T-cell (primary cell): ENCODE results near the gene DLGAP1. TPM values are rescaled to one million over a fixed set of nuclear protein-coding genes. Genes with fewer than 3 reads are reported as not detected.

ENCODE experiments used
- ATAC-seq, 4 experiments: fragments of 200-7000 bp in 3 of 4; fragments of 150-1000 bp in 1 of 4; cut with Tn5 transposase; replicated peaks in 1 of 4; 1 replicate in 3 of 4; 2 replicates in 1 of 4; pipeline ENCODE4 v1.10.0; 2021; ENCODE audit warnings: moderate library complexity in 3 of 4, mild to moderate bottlenecking in 2 of 4, moderate number of reproducible peaks in 1 of 4
- CTCF ChIA-PET, 2 donors: fragments of 300-600 bp; sonication (Branson Sonifier 250); formaldehyde crosslinking; loops; one replicate each; lab custom pipeline; 2022; ENCODE audit warnings: antibody characterized with exemption in 2 of 2; lab: Charles Lee
- POLR2A ChIA-PET, 2 donors: fragments of 300-600 bp; sonication (Branson Sonifier 250); formaldehyde crosslinking; loops; one replicate each; lab custom pipeline; 2022; ENCODE audit warnings: antibody characterized with exemption in 2 of 2; lab: Charles Lee
- DNase-seq, 35 experiments: peaks; one replicate each; pipeline versions ENCODE4 v3.0.0 to v3.0.0-alpha.2; 2013 to 2023
- H3K27ac ChIP-seq: one replicate; pipeline ENCODE4 v1.5.1; 2013; ENCODE audit warnings: low read length
- H3K27me3 ChIP-seq, 2 experiments: replicated peaks in 1 of 2; 1 replicate in 1 of 2; 2 replicates in 1 of 2; pipeline versions ENCODE4 v1.6.1 to v1.7.0; 2013; ENCODE audit warnings: low read length in 1 of 2, mixed read lengths in 1 of 2; ENCODE audit not compliant: control insufficient read depth in 2 of 2, insufficient read depth in 2 of 2; ENCODE audit errors: extremely low read depth in 1 of 2
- H3K36me3 ChIP-seq, 2 donors: 1 replicate in 1 of 2; 2 replicates in 1 of 2; pipeline versions ENCODE4 v1.6.1 to v1.7.0; 2013; ENCODE audit warnings: low read length in 1 of 2; ENCODE audit not compliant: control insufficient read depth in 2 of 2, insufficient read depth in 1 of 2; ENCODE audit errors: extremely low read depth in 1 of 2
- H3K4me1 ChIP-seq, 2 experiments: 1 replicate in 1 of 2; 2 replicates in 1 of 2; pipeline versions ENCODE4 v1.6.1 to v1.7.0; 2013; ENCODE audit warnings: low read length in 2 of 2, mixed read lengths in 1 of 2; ENCODE audit not compliant: insufficient read depth in 2 of 2, control insufficient read depth in 1 of 2; ENCODE audit errors: extremely low read depth in 1 of 2
- H3K4me3 ChIP-seq, 2 donors: 1 replicate in 1 of 2; 2 replicates in 1 of 2; pipeline versions ENCODE4 v1.5.1 to v1.7.0; 2013; ENCODE audit warnings: mild to moderate bottlenecking in 2 of 2, low read length in 1 of 2, moderate library complexity in 1 of 2; ENCODE audit not compliant: control insufficient read depth in 1 of 2; ENCODE audit errors: extremely low read depth in 1 of 2
- H3K9me3 ChIP-seq: 2 replicates; pipeline ENCODE4 v1.7.0; 2013
- H3K27ac Mint-ChIP-seq, 2 donors: one replicate each; pipeline ENCODE4 v1.8.0; 2020 to 2021; ENCODE audit warnings: mild to moderate bottlenecking in 2 of 2, mixed read lengths in 2 of 2
- H3K27me3 Mint-ChIP-seq, 2 donors: one replicate each; pipeline ENCODE4 v1.8.0; 2021 to 2022; ENCODE audit warnings: mixed read lengths in 2 of 2
- H3K36me3 Mint-ChIP-seq: one replicate; pipeline ENCODE4 v1.8.0; 2021; ENCODE audit warnings: mixed read lengths
- H3K4me1 Mint-ChIP-seq, 3 donors: one replicate each; pipeline ENCODE4 v1.8.0; 2020 to 2022; ENCODE audit warnings: mixed read lengths in 3 of 3, mild to moderate bottlenecking in 1 of 3
- H3K4me3 Mint-ChIP-seq, 3 donors: one replicate each; pipeline ENCODE4 v1.8.0; 2020 to 2022; ENCODE audit warnings: mild to moderate bottlenecking in 3 of 3, mixed read lengths in 3 of 3, moderate library complexity in 3 of 3
- H3K9me3 Mint-ChIP-seq, 3 donors: one replicate each; pipeline ENCODE4 v1.8.0; 2020 to 2022; ENCODE audit warnings: mixed read lengths in 3 of 3
- WGBS: methylation state at CpG from one replicate; pipeline ENCODE4 v1.1.5; 2013; ENCODE audit warnings: missing lambda C conversion rate; ENCODE audit not compliant: insufficient coverage; 5-methylcytosine and 5-hydroxymethylcytosine counted together
- total RNA-seq, 35 experiments: library from RNA in 6 of 35; stranded (reverse) in 6 of 35; fragments of 120-200 nt in 1 of 35; gene quantifications; one replicate each; pipeline versions ENCODE4 v1.2.1 to v1.2.4 and lab custom pipeline; 2013 to 2026

The DLGAP1 gene
- total RNA-seq, 5 donors from 2014 or later (not counting 1 experiment from before 2014, with no cell fraction given) = 0.25 to 1.8 (median 0.26) TPM

GRCh38 chr18:4256766-4257417, 198.2 kb downstream of the DLGAP1 start:
- WGBS = 57% methylated on average over 5 of the region's 7 CpGs
- DNase-seq (no peak), ATAC-seq (no peak)
- POLR2A ChIA-PET = no interaction called here
- Mint-ChIP-seq H3K9me3 (peaks cover 0 to 4% (median 0%) of the 10 kb centered on the region in 3 donors), H3K36me3 (no peaks in the 10 kb centered on the region), H3K4me1 (no peaks in the 10 kb centered on the region), H3K27me3 (no peaks in the 10 kb centered on the region), H3K27ac (no peak overlapping the region), H3K4me3 (no peak overlapping the region)
- Histone ChIP-seq H3K4me3 (no peak overlapping the region), H3K27me3 (no peaks in the 10 kb centered on the region), H3K4me1 (no peaks in the 10 kb centered on the region), H3K36me3 (no peaks in the 10 kb centered on the region), H3K9me3 (no peaks in the 10 kb centered on the region), H3K27ac (no peak overlapping the region)
- CTCF ChIA-PET = no interaction called here

DNA sequence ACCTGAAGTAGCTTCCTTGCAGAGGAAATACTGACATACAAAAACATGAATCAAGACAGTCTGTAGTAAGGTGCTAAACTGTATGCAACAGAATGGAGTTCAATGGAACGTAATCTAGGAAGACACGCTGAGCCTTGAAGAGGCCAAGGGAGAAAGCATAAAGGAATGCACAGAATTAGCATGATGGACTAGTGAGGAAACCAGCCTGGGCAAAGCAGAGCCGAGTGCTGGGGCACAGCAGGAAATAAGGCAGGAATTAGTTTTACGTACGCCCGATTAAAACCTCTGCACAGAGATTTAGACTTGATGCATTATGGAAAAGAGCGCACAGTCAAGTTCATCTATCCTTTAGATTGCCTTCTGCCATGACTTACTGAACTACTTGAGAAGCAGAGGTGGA, 200.3 kb downstream of the DLGAP1 start:
- Mint-ChIP-seq H3K4me3 (no peak overlapping the region), H3K27ac (no peak overlapping the region), H3K9me3 (peaks cover 0 to 4% (median 0%) of the 10 kb centered on the region in 3 donors), H3K4me1 (no peaks in the 10 kb centered on the region), H3K36me3 (no peaks in the 10 kb centered on the region), H3K27me3 (no peaks in the 10 kb centered on the region)
- 42% methylated on average over 3 of the region's 7 CpGs for WGBS
- no peaks in the 10 kb centered on the region for H3K4me1 ChIP-seq
- no peak overlapping the region for H3K4me3 ChIP-seq
- no peaks in the 10 kb centered on the region for H3K27me3 ChIP-seq
- no peak for DNase-seq
- no peak overlapping the region for H3K27ac ChIP-seq
- ChIA-PET CTCF (no interaction called here), POLR2A (interaction anchor here in 1 of 2 donors (0.6 kb wide), 1 partner anchor 21 kb away, joined by 3 read pairs; no protein-coding TSS in a partner anchor)
- H3K9me3 ChIP-seq = no peaks in the 10 kb centered on the region
- no peak for ATAC-seq
- no peaks in the 10 kb centered on the region for H3K36me3 ChIP-seq

GRCh38 chr18:4252829-4253228, 202.3 kb downstream of the DLGAP1 start:
- Histone ChIP-seq H3K36me3 (no peaks in the 10 kb centered on the region), H3K27me3 (no peaks in the 10 kb centered on the region), H3K4me3 (no peak overlapping the region), H3K27ac (no peak overlapping the region), H3K9me3 (no peaks in the 10 kb centered on the region), H3K4me1 (no peaks in the 10 kb centered on the region)
- ATAC-seq = no peak
- no peak overlapping the region for H3K27ac Mint-ChIP-seq
- ChIA-PET CTCF (no interaction called here), POLR2A (no interaction called here)
- peaks cover 0 to 4% (median 0%) of the 10 kb centered on the region in 3 donors for H3K9me3 Mint-ChIP-seq
- no peaks in the 10 kb centered on the region for H3K36me3 Mint-ChIP-seq
- H3K4me1 Mint-ChIP-seq = no peaks in the 10 kb centered on the region
- WGBS = 100% methylated on average over 1 of the region's 4 CpGs
- no peaks in the 10 kb centered on the region for H3K27me3 Mint-ChIP-seq
- DNase-seq = no peak
- no peak overlapping the region for H3K4me3 Mint-ChIP-seq

- CTCF ChIA-PET = no interaction called here
- H3K27ac Mint-ChIP-seq = no peak overlapping the region
- ATAC-seq (no peak), DNase-seq (no peak)
- 88% methylated on average over 3 of the region's 3 CpGs for WGBS
- H3K27me3 ChIP-seq = no peaks in the 10 kb centered on the region
- H3K9me3 ChIP-seq = no peaks in the 10 kb centered on the region
- no peak overlapping the region for H3K27ac ChIP-seq
- no peaks in the 10 kb centered on the region for H3K36me3 ChIP-seq
- H3K27me3 Mint-ChIP-seq = no peaks in the 10 kb centered on the region
- H3K9me3 Mint-ChIP-seq = peaks cover 0 to 5% (median under 1%) of the 10 kb centered on the region in 3 donors
- H3K4me3 ChIP-seq = no peak overlapping the region
- no peak overlapping the region for H3K4me3 Mint-ChIP-seq
- POLR2A ChIA-PET = no interaction called here
- no peaks in the 10 kb centered on the region for H3K4me1 Mint-ChIP-seq
- H3K4me1 ChIP-seq = no peaks in the 10 kb centered on the region
- H3K36me3 Mint-ChIP-seq = no peaks in the 10 kb centered on the region
These were observed 203.2 kb downstream of the DLGAP1 start for GRCh38 chr18:4251873-4252272.

DNA sequence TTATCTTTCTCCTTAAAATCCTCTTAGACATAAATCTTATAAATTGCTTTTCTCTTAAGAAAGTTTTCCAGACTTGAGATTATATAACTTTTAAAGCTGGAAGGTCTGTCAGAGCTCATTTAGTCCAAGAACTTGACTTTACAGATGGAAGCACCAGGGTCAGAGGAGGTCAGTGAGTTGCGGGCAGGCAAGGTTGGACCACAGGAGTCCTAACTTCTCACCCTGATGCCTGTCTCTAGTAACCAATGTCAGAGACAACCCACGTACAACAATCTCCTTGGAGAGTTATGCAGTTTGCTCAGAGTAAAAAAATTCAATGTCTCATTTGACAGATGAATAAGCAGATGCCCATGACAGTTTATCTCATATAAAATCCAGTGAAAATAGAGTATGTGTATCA, 203.9 kb downstream of the DLGAP1 start:
- Mint-ChIP-seq H3K9me3 (peaks cover 0 to 9% (median 5%) of the 10 kb centered on the region in 3 donors), H3K27me3 (no peaks in the 10 kb centered on the region), H3K4me3 (no peak overlapping the region), H3K36me3 (no peaks in the 10 kb centered on the region), H3K27ac (no peak overlapping the region), H3K4me1 (no peaks in the 10 kb centered on the region)
- ChIA-PET POLR2A (no interaction called here), CTCF (no interaction called here)
- Histone ChIP-seq H3K27me3 (no peaks in the 10 kb centered on the region), H3K4me3 (no peak overlapping the region), H3K9me3 (no peaks in the 10 kb centered on the region), H3K4me1 (no peaks in the 10 kb centered on the region), H3K27ac (no peak overlapping the region), H3K36me3 (no peaks in the 10 kb centered on the region)
- DNase-seq = no peak
- no peak for ATAC-seq
- no CpG with 5 or more reads among the region's 2 CpGs for WGBS

DNA sequence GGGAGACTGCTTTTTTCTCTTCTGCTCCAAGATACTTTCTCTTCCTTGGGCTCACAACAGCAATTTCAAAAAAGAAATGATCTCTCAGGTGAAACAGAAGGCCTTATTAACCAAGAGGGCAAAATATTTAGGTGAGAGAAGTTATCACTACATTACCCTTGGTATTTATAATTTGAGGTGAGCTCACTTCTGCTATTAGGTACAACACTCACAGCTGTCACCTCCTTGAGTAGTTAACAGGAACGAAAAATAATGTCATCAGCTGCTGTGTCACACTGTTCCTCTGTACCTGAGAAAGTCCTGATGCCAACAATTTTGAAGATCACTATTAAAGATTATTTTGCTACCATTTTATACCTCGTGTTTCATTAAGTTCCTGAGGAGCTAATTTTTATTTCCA, 205.0 kb downstream of the DLGAP1 start:
- H3K4me1 Mint-ChIP-seq = no peaks in the 10 kb centered on the region
- ChIA-PET CTCF (no interaction called here), POLR2A (interaction anchor here in 1 of 2 donors (0.7 kb wide), 1 partner anchor 86 kb away, joined by 3 read pairs; no protein-coding TSS in a partner anchor)
- no CpG with 5 or more reads among the region's 2 CpGs for WGBS
- H3K4me3 ChIP-seq = no peak overlapping the region
- H3K4me1 ChIP-seq = no peaks in the 10 kb centered on the region
- ATAC-seq = no peak
- H3K9me3 Mint-ChIP-seq = peaks cover 0 to 9% (median 5%) of the 10 kb centered on the region in 3 donors
- no peaks in the 10 kb centered on the region for H3K27me3 ChIP-seq
- H3K4me3 Mint-ChIP-seq = no peak overlapping the region
- H3K36me3 ChIP-seq = no peaks in the 10 kb centered on the region
- no peak overlapping the region for H3K27ac ChIP-seq
- no peak for DNase-seq
- H3K27ac Mint-ChIP-seq = no peak overlapping the region
- no peaks in the 10 kb centered on the region for H3K9me3 ChIP-seq
- no peaks in the 10 kb centered on the region for H3K27me3 Mint-ChIP-seq
- no peaks in the 10 kb centered on the region for H3K36me3 Mint-ChIP-seq
